Gastrocnemius medialis (tissue), 4 donors: ENCODE data around the gene WNT7B.

ENCODE experiments used
- CTCF ChIP-seq, 5 experiments: fragments of 450-650 bp in 3 of 5; fragments of 200-600 bp in 2 of 5; sonication (generic) in 2 of 5; IDR thresholded peaks in 4 of 5; conservative IDR thresholded peaks in 1 of 5; 1 replicate in 4 of 5; 2 replicates in 1 of 5; pipeline ENCODE4 v1.5.1; 2016 to 2019; ENCODE audit warnings: antibody characterized with exemption in 5 of 5, mild to moderate bottlenecking in 3 of 5, moderate library complexity in 3 of 5
- POLR2A ChIP-seq, 2 donors: fragments of 450-650 bp; IDR thresholded peaks; one replicate each; pipeline ENCODE4 v1.6.1; 2017; ENCODE audit warnings: antibody characterized with exemption in 2 of 2, mild to moderate bottlenecking in 2 of 2, moderate library complexity in 2 of 2

DNA sequence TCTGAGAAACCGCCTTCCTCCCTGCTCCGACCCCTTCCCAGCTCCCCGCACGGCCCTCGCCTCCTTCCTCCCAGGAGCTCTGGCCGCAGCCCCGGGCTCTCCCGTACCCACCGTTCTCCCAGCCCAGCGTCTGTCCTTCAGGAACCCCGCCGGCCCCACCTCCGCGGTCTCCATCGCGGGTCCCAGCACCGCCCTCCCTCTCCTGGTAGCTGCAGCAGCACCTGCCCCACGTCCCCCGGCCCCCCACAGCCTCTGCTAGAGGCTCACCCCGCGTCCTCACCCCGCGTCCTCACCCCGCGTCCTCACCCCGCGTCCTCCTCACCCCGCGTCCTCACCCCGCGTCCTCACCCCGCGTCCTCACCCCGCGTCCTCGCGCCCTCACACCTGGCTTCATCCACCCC lies 85.9 kb downstream of the WNT7B start:
- TF ChIP-seq POLR2A (IDR thresholded peaks at IDR 0.05) (no peak), CTCF (IDR thresholded peaks at IDR 0.05 in 4 of 5, conservative IDR thresholded peaks at IDR 0.05 in 1 of 5) (no peak)
